ENCODE data around the gene HMGXB3. TPM values are rescaled to one million over a fixed set of nuclear protein-coding genes. Genes with fewer than 3 reads are reported as not detected.

The HMGXB3 gene
- total and polyA plus RNA-seq, 2 donors (not counting 1 experiment from before 2014, with no cell fraction given) = 29.9 to 31.5 TPM

- Histone ChIP-seq H3K9me3 (ENCODE audit: control insufficient read depth, insufficient read depth, low read depth, low read length) (no peaks in the 10 kb centered on the region), H3K4me2 (ENCODE audit: extremely low read depth, insufficient read depth, low read length) (peak overlapping the region; percentile 87), H4K20me1 (ENCODE audit: control insufficient read depth, extremely low read depth, insufficient read depth, low read length) (no peaks in the 10 kb centered on the region), H3K79me2 (ENCODE audit: control insufficient read depth, insufficient read depth, low read length) (peaks cover 53% of the 10 kb centered on the region), H3K27ac (ENCODE audit: insufficient read depth, low read length) (peak overlapping the region; percentile 97), H3K9ac (ENCODE audit: insufficient read depth, low read length) (peak overlapping the region; percentile 99), H3K36me3 (ENCODE audit: control insufficient read depth, insufficient read depth, low read length) (peaks cover 3% of the 10 kb centered on the region), H3K4me1 (ENCODE audit: control insufficient read depth, extremely low read depth, insufficient read depth, low read length) (peaks cover 8% of the 10 kb centered on the region), H3K4me3 (replicated peaks in 1 of 4; ENCODE audit: control extremely low read depth in 1 of 4, insufficient read depth in 1 of 4, low read depth in 3 of 4, low read length in 4 of 4) (peak overlapping the region; percentile 84 to 99 (median 95)), H2AFZ (ENCODE audit: low read length) (peak overlapping the region; percentile 38), H3K27me3 (ENCODE audit: control insufficient read depth, insufficient read depth, low read length) (no peaks in the 10 kb centered on the region)
- DNase-seq (ENCODE audit: low read depth in 2 of 2) = peak; percentile 35 to 56
- TF ChIP-seq, protein P1, sequence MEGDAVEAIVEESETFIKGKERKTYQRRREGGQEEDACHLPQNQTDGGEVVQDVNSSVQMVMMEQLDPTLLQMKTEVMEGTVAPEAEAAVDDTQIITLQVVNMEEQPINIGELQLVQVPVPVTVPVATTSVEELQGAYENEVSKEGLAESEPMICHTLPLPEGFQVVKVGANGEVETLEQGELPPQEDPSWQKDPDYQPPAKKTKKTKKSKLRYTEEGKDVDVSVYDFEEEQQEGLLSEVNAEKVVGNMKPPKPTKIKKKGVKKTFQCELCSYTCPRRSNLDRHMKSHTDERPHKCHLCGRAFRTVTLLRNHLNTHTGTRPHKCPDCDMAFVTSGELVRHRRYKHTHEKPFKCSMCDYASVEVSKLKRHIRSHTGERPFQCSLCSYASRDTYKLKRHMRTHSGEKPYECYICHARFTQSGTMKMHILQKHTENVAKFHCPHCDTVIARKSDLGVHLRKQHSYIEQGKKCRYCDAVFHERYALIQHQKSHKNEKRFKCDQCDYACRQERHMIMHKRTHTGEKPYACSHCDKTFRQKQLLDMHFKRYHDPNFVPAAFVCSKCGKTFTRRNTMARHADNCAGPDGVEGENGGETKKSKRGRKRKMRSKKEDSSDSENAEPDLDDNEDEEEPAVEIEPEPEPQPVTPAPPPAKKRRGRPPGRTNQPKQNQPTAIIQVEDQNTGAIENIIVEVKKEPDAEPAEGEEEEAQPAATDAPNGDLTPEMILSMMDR (conservative IDR thresholded peaks at IDR 0.05 in 1 of 2, IDR thresholded peaks at IDR 0.05 in 1 of 2; ENCODE audit: low read depth in 1 of 2, low read length in 2 of 2) = peak in 1 of 2 donors; percentile 11
- TF ChIP-seq EZH2 (IDR thresholded peaks at IDR 0.05; ENCODE audit: low read length, missing control alignments) = no peak
These were observed 586 bp downstream of the HMGXB3 start for GRCh38 chr5:150000990-150001659.

- Histone ChIP-seq H3K27ac (ENCODE audit: insufficient read depth, low read length) (peak overlapping the region; percentile 97), H4K20me1 (ENCODE audit: control insufficient read depth, extremely low read depth, insufficient read depth, low read length) (no peaks in the 10 kb centered on the region), H3K4me3 (replicated peaks in 1 of 4; ENCODE audit: control extremely low read depth in 1 of 4, insufficient read depth in 1 of 4, low read depth in 3 of 4, low read length in 4 of 4) (peak overlapping the region; percentile 84 to 99 (median 95)), H3K79me2 (ENCODE audit: control insufficient read depth, insufficient read depth, low read length) (peaks cover 56% of the 10 kb centered on the region), H3K27me3 (ENCODE audit: control insufficient read depth, insufficient read depth, low read length) (no peaks in the 10 kb centered on the region), H2AFZ (ENCODE audit: low read length) (no peak overlapping the region), H3K36me3 (ENCODE audit: control insufficient read depth, insufficient read depth, low read length) (peaks cover 6% of the 10 kb centered on the region), H3K4me2 (ENCODE audit: extremely low read depth, insufficient read depth, low read length) (peak overlapping the region; percentile 87), H3K4me1 (ENCODE audit: control insufficient read depth, extremely low read depth, insufficient read depth, low read length) (peaks cover 8% of the 10 kb centered on the region), H3K9ac (ENCODE audit: insufficient read depth, low read length) (no peak overlapping the region), H3K9me3 (ENCODE audit: control insufficient read depth, insufficient read depth, low read depth, low read length) (no peaks in the 10 kb centered on the region)
- TF ChIP-seq EZH2 (IDR thresholded peaks at IDR 0.05; ENCODE audit: low read length, missing control alignments) = no peak
- TF ChIP-seq, protein P1 (conservative IDR thresholded peaks at IDR 0.05 in 1 of 2, IDR thresholded peaks at IDR 0.05 in 1 of 2; ENCODE audit: low read depth in 1 of 2, low read length in 2 of 2) = peak; percentile 74 to 84
- peak; percentile 70 to 78 for DNase-seq (ENCODE audit: low read depth in 2 of 2)
These were observed 1.3 kb downstream of the HMGXB3 start for GRCh38 chr5:150001660-150002486.

GRCh38 chr5:150006318-150006717, 5.8 kb downstream of the HMGXB3 start:
- no peak overlapping the region for H3K27ac ChIP-seq (ENCODE audit: insufficient read depth, low read length)
- no peak overlapping the region for H2AFZ ChIP-seq (ENCODE audit: low read length)
- H3K27me3 ChIP-seq (ENCODE audit: control insufficient read depth, insufficient read depth, low read length) = no peaks in the 10 kb centered on the region
- TF ChIP-seq, protein P1 (conservative IDR thresholded peaks at IDR 0.05 in 1 of 2, IDR thresholded peaks at IDR 0.05 in 1 of 2; ENCODE audit: low read depth in 1 of 2, low read length in 2 of 2) = no peak
- no peak for TF ChIP-seq EZH2 (IDR thresholded peaks at IDR 0.05; ENCODE audit: low read length, missing control alignments)
- DNase-seq (ENCODE audit: low read depth in 2 of 2) = no peak
- H3K4me3 ChIP-seq (replicated peaks in 1 of 4; ENCODE audit: control extremely low read depth in 1 of 4, insufficient read depth in 1 of 4, low read depth in 3 of 4, low read length in 4 of 4) = no peak overlapping the region
- peaks cover 50% of the 10 kb centered on the region for H3K79me2 ChIP-seq (ENCODE audit: control insufficient read depth, insufficient read depth, low read length)
- H3K4me1 ChIP-seq (ENCODE audit: control insufficient read depth, extremely low read depth, insufficient read depth, low read length) = peaks cover 4% of the 10 kb centered on the region
- no peaks in the 10 kb centered on the region for H4K20me1 ChIP-seq (ENCODE audit: control insufficient read depth, extremely low read depth, insufficient read depth, low read length)
- peaks cover 11% of the 10 kb centered on the region for H3K36me3 ChIP-seq (ENCODE audit: control insufficient read depth, insufficient read depth, low read length)
- H3K4me2 ChIP-seq (ENCODE audit: extremely low read depth, insufficient read depth, low read length) = no peak overlapping the region
- no peak overlapping the region for H3K9ac ChIP-seq (ENCODE audit: insufficient read depth, low read length)
- no peaks in the 10 kb centered on the region for H3K9me3 ChIP-seq (ENCODE audit: control insufficient read depth, insufficient read depth, low read depth, low read length)
